Vagina (tissue), 2 donors: ENCODE data around the gene NEK11.

ENCODE experiments used
- CTCF ChIP-seq, 3 experiments: fragments of 450-650 bp in 2 of 3; fragments of 200-600 bp in 1 of 3; sonication (generic) in 1 of 3; IDR thresholded peaks; one replicate each; pipeline ENCODE4 v1.5.1; 2017 to 2019; ENCODE audit warnings: antibody characterized with exemption in 3 of 3, mild to moderate bottlenecking in 2 of 3, moderate library complexity in 2 of 3
- POLR2A ChIP-seq, 2 donors: fragments of 450-650 bp; IDR thresholded peaks; one replicate each; pipeline ENCODE4 v1.6.1; 2017; ENCODE audit warnings: antibody characterized with exemption in 2 of 2, mild to moderate bottlenecking in 2 of 2, moderate library complexity in 2 of 2

DNA sequence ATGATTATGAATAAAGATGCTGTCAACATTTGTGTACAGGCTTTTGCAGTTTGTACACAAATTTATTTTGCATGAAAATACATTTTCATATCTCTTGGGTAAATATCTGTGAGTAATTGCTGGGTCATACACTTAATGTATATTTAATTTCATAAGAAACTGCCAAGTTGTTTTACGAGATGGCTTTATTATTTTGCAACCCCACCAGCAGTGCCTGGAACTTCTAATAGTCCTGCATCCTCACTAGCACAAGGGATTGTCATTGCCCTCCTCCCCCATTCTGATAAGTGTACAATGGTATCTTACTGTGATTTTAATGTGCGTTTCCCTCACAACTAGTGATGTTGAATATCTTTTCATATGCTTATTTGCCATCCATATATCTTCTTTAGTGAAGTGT, 45.2 kb upstream of the NEK11 start:
- TF ChIP-seq CTCF (IDR thresholded peaks at IDR 0.05) = no peak
- no peak for TF ChIP-seq POLR2A (IDR thresholded peaks at IDR 0.05)
